Mucosa of gallbladder (tissue), 1 donor: Measurements from ENCODE around the gene NXPH3. TPM values are rescaled to one million over a fixed set of nuclear protein-coding genes. Genes with fewer than 3 reads are reported as not detected.

Experiments used
- DNase-seq: peaks from one replicate; pipeline ENCODE4 v3.0.0-alpha.2; 2020; ENCODE audit warnings: low spot score
- total RNA-seq: library from RNA; stranded (reverse); gene quantifications from one replicate; pipeline ENCODE4 v1.2.1, GENCODE V29; 2021
- donor health status: DM: no; HTN: no; CAD: no.

The NXPH3 gene
- total RNA-seq, 1 donor from 2014 or later, result 2.9 TPM

DNA sequence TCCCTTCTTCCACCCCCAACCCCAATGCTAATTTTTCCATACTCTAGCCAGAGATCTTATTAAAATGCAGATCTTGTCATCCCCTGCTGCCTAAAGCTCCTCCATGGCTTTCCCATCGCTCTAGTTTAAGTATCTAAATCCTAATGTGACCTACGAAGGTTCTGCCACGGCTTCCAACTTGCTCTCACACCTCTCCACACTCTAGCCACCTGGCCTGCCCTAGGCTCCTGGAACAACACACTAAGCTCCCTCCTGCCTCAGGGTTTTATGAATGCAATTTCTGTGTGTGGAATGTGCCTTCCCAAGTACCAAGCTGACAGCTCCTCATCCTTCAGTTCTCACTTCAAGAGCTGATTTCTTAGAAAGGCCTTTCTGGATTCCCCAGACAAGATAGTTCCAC, 16.6 kb downstream of the NXPH3 start:
- DNase-seq, result no peak

GRCh38 chr17:49595328-49595727, 19.7 kb downstream of the NXPH3 start:
- no peak for DNase-seq

DNA sequence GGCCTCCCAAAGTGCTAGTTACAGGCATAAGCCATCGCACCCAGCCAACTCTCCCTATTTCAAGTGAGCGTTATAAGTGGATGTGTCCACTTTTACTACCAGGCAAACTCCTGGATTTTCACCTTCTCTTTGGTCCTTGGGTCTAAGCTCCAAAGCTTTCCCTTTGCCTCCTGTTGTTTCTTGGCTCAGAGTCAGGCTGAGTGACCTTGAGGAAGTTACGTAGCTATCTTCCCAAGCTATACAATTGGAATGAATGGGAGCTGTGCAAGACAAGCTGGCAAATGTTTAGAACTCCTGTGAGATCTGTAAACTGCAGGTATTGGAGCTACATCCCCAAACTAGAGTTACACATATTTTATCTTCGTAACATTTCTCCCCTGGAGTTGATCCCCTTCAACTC, 20.3 kb downstream of the NXPH3 start:
- DNase-seq, result no peak

DNA sequence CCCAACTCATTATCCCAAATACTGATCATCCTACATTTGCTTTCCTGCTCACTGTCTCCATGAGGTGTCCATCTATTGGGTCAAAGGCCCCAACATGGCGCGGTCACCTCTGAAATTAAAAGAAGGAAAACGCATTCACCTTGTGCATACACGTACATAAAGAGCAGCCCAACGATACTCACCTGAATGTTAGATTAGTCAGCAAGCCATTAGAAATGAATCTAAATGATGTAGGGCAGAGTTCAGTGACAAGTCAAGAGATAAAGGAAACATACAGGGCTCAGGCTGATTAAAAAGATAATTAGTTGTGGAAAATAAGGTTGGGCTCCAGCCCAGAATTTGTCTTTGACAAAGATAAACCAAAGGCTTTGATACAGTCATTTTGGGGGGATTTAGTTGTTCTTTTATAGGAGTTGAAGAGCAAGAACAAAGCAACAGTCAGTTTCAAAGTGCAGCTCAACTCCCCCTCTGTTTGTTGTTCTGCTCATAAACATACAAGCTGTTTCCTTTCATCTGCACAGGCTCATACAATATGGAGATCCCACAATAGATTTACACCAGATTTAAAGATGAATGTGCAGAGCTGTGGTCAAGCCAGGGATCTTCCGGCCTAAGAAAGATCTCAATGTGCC, 21.1 kb downstream of the NXPH3 start:
- no peak for DNase-seq

GRCh38 chr17:49597436-49597835, 21.8 kb downstream of the NXPH3 start:
- DNase-seq, result no peak

DNA sequence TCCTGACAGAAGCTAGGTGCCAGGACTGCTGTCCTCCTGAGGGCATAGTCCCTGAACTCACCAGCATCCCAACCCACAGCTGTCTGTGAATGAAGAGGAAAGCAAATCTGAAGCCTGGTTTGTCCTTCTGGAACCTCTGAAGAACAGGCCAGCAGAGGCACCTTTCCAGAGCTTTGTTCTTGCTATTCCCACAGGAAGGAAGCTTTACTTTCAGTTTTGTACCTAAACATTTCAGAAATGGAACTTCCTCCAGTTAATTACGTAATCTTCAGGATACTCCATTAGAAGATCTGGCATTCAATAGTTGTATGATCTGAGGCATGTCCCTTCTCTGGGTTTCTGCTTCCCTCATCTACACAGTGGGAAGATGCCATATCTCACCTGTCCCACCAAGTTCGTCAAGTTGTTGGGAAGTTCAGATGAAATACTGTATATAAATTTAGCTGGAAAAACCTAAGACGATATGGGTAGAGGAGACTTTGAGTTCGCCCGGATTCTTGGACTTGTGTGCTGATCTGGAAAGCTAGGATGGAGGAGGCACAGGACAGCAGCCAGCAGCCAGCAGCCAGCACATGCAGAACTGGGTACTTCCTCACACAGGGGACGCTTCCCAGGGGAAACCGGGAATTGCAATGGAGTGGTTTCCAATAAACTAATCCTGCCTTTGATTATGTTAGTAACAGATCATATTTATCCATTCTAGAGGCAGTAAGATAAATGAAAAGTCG, 22.4 kb downstream of the NXPH3 start:
- DNase-seq, result no peak

GRCh38 chr17:49598918-49599317, 23.2 kb downstream of the NXPH3 start:
- no peak for DNase-seq

DNA sequence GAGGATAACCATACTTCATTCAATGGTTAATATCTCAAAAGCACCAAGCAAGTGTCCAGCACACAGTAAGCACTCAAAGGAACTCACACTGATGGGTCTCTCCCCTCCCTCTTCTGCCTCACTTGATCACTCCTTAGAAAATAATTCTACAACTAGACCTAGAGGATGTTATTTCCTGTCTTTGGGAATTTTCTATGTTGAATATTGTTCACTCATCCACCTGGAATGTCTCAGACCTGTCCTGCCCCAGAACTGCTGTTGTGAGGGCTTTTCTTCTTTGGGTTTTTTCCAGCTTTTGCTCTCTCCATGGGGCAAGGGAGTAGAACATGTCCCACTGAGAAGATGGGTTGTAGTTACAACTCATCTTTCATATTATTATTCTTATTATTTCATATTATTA, 25.3 kb downstream of the NXPH3 start:
- no peak for DNase-seq

DNA sequence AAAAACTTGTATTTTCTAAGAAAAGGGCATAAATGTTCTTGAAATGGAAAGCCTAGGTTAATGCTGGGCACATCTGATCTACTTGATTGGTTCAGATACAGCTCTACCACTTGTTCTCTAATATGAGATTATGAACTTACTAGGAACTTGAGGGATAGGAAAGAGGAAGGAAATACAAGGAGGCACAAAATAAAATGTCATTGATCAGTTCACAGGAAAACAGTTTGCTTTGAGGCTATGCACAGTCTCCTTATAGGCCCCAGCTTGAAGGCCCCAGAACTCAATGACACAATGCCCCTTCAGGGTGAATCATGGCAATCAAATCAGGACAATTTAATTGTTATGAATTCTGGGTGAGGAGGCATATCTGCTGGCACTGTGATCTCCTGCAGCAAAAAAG, 27.1 kb downstream of the NXPH3 start:
- no peak for DNase-seq

DNA sequence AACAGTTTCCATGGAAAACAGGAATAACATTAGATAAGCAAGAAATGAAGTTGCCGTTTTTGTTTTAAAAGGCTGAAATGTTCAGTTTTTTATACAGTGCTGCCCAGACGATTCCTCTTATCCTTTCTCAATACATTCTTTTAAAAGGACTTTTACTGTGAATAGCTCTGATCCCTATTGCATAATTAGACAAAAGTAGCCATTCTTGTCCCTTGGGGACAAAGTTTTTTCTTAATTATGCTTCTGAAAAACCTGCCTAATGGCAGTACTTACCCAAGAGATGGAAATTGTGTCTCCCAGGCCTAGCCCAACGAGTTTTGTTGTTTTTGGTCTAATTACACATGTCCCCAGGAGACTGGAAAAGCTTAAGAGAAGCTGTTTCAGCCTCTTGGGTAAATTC, 27.6 kb downstream of the NXPH3 start:
- no peak for DNase-seq

GRCh38 chr17:49603720-49604119, 28.0 kb downstream of the NXPH3 start:
- DNase-seq, result no peak

DNA sequence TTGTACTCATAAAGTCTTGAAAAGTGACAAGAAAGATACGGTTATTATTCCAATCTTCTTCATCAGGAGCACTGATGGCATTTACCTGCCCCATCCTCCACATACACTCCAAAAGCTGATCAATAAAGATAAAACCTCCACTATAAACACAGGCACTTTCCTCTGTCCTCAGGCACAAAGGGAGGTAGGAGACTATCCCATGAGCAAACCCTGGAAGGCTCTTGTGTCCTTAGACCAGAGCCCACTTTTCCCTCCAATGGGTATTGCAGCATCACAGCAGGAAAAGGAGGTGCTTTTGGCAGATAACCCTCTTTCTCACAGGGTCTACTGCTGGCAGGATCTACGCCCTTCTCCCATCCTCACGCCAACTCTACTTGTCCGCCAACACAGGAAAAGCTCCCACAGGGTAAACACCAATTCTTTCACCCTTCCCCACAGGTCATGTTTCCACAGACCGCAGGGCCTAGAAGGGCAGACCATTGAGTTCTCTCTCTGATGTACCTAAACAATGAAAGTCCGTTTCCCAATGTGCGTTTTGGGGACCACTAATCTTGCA, 28.7 kb downstream of the NXPH3 start:
- DNase-seq, result no peak

GRCh38 chr17:49610883-49611584, 35.4 kb downstream of the NXPH3 start:
- no peak for DNase-seq

- no peak for DNase-seq
Observed at GRCh38 chr17:49612726-49613125, 37.1 kb downstream of the NXPH3 start.

- DNase-seq, result no peak
Observed at GRCh38 chr17:49613182-49613800, 37.6 kb downstream of the NXPH3 start.

DNA sequence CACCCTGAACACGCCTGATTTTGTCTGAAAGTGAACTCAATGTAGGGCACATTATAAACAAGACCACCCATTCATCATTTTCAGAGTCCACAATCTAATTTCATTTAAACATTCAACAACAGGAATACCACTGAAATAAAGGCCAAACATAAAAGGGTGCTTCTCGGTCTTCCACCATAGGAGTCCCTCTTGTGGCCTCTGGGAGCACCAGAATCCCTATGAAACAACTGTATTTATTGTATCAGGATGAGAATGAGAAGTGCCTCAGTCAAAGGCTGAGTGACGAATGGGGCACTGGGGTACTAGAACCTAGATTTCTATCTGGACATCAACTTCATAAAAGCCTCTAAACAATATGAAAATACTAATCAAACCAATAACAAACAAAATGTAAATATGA, 40.4 kb downstream of the NXPH3 start:
- DNase-seq, result no peak

DNA sequence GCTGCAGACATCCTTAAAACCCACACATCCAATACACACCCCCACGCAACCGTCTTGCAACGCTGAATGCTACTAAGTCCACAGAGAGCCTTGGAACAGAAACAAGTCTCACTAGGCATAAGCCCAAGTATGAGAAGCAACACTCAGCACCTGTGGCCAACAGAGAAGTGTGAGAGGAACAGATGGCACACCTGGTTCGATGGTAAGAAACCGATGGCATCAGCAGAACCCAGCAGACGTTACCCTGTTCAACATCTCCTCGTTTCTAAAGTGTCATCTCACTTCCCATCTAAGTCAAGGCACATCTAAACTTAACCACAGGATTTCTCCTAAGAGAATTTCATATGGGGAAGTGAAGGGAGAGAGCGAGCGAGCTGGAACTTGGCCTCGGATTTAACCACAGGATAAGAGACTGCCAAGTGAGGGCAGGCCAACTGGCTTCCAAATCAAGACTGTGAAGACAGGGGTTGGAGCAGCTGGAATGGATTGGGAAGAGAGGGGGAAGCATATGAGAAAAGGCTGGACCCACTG, 41.0 kb downstream of the NXPH3 start:
- peak; percentile 60 for DNase-seq

DNA sequence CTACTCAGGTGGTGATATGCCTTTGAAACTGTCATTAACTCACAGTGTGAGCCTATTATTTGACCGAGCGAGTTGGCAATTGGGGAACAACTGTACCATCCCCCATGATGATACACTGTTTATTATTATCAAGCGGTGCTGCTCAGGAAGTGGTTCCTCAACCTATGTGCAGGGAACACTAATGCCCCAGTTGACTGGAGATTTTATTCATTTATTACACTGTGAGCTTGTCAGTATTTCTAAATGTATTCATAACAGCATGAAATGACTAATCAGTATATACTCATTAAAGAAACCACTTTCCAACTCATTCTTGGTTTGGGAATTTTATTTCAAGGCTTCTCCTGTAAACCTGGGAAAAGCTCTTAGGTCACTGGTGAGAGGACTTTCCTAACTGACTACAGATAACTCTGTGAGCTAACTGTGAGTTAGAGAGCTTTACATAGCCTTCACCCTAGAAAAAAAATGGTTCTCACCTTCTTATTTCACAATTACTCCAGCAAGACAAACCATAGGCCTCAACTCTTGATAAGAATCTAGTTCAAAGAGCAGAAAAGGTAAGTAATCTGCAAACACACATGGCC, 42.4 kb downstream of the NXPH3 start:
- DNase-seq, result no peak

- no peak for DNase-seq
Observed at GRCh38 chr17:49621420-49621819, 45.7 kb downstream of the NXPH3 start.

- DNase-seq, result no peak
Observed at GRCh38 chr17:49621946-49622529, 46.4 kb downstream of the NXPH3 start.

- no peak for DNase-seq
Observed at GRCh38 chr17:49624896-49625295, 49.2 kb downstream of the NXPH3 start.
